ENCODE data around the gene MSANTD2. TPM values are rescaled to one million over a fixed set of nuclear protein-coding genes. Genes with fewer than 3 reads are reported as not detected.

Gene MSANTD2
- total RNA-seq, 1 experiment from 2014 or later: 32.6 TPM

GRCh38 chr11:124747406-124748099, 52.7 kb downstream of the MSANTD2 start:
- no peaks in the 10 kb centered on the region for H3F3A ChIP-seq (ENCODE audit: low read length, unreplicated experiment)
- peak overlapping the region; percentile 84; the same call in 1 of the 2 replicates for H3K4me2 ChIP-seq (ENCODE audit: low read length)
- H4K20me1 ChIP-seq (ENCODE audit: low read length): no peaks in the 10 kb centered on the region
- no peaks in the 10 kb centered on the region for H3K9me2 ChIP-seq (replicated peaks; ENCODE audit: low read length)
- no peaks in the 10 kb centered on the region for H3K36me3 ChIP-seq (ENCODE audit: low read depth, low read length)
- no peak overlapping the region for H3K27ac ChIP-seq (ENCODE audit: low read length)
- no peaks in the 10 kb centered on the region for H3K27me3 ChIP-seq (ENCODE audit: low read length)
- no TSS peak for BruUV-seq (replicated peaks)
- ATAC-seq: no peak
- POLR2A ChIA-PET (ENCODE audit: unreplicated experiment): no interaction called here
- H2AFZ ChIP-seq (ENCODE audit: low read length): 0 out of 2 replicates have a peak overlapping the region, but pooled peaks have one; percentile 51
- H3K9ac ChIP-seq (ENCODE audit: low read length): no peak overlapping the region
- H3K4me3 ChIP-seq (ENCODE audit: low read length): no peak overlapping the region
- no peak for DNase-seq
- H3K4me1 ChIP-seq (ENCODE audit: insufficient read depth, low read length): peaks cover 37% of the 10 kb centered on the region
- intact Hi-C loops (cut with micrococcal nuclease): loop anchor here (1.0 to 10.0 kb wide), 3 partner anchors 15 to 90 kb away; partner anchors contain the start of gene ESAM
- no peaks in the 10 kb centered on the region for H3K79me2 ChIP-seq (ENCODE audit: low read length)
- CTCF ChIA-PET: interaction anchor here (0.6 to 1.3 kb wide), 2 partner anchors 20 to 89 kb away, joined by 3 to 10 read pairs; no protein-coding TSS in a partner anchor
- TF ChIP-seq EZH2phosphoT487 (IDR thresholded peaks at IDR 0.05; ENCODE audit: borderline replicate concordance, low read length): no peak
- no peak for TF ChIP-seq EZH2 (IDR thresholded peaks at IDR 0.05; ENCODE audit: low read length, unreplicated experiment)
- no peak for TF ChIP-seq CTCF (conservative IDR thresholded peaks at IDR 0.05; ENCODE audit: low read depth, low read length)
- no peaks in the 10 kb centered on the region for H3K9me3 ChIP-seq (ENCODE audit: low read length)

GRCh38 chr11:124746621-124747243, 53.5 kb downstream of the MSANTD2 start:
- BruUV-seq (replicated peaks): TSS peak; percentile 41
- intact Hi-C loops (cut with micrococcal nuclease): loop anchor here (1.0 to 10.0 kb wide), 3 partner anchors 16 to 91 kb away; partner anchors contain the start of gene ESAM
- Histone ChIP-seq H3K27ac (ENCODE audit: low read length) (no peak overlapping the region), H2AFZ (ENCODE audit: low read length) (peak overlapping the region; percentile 88), H3K27me3 (ENCODE audit: low read length) (no peaks in the 10 kb centered on the region), H3F3A (ENCODE audit: low read length, unreplicated experiment) (no peaks in the 10 kb centered on the region), H3K9me3 (ENCODE audit: low read length) (no peaks in the 10 kb centered on the region), H4K20me1 (ENCODE audit: low read length) (no peaks in the 10 kb centered on the region), H3K4me3 (ENCODE audit: low read length) (peak overlapping the region; percentile 67), H3K36me3 (ENCODE audit: low read depth, low read length) (no peaks in the 10 kb centered on the region), H3K4me1 (ENCODE audit: insufficient read depth, low read length) (peaks cover 36% of the 10 kb centered on the region), H3K9ac (ENCODE audit: low read length) (no peak overlapping the region), H3K4me2 (ENCODE audit: low read length) (peak overlapping the region; percentile 84), H3K9me2 (replicated peaks; ENCODE audit: low read length) (no peaks in the 10 kb centered on the region), H3K79me2 (ENCODE audit: low read length) (no peaks in the 10 kb centered on the region)
- peak; percentile 79 for DNase-seq
- ChIA-PET POLR2A (ENCODE audit: unreplicated experiment) (interaction anchor here (1.1 kb wide), 1 partner anchor 73 kb away, joined by 3 read pairs; the partner anchor contains the start of genes SIAE and SPA17), CTCF (interaction anchor here (0.6 to 1.3 kb wide), 7 partner anchors 12 to 90 kb away, joined by 3 to 10 read pairs (median 3); no protein-coding TSS in a partner anchor)
- ATAC-seq: peak; percentile 83
- TF ChIP-seq EZH2phosphoT487 (IDR thresholded peaks at IDR 0.05; ENCODE audit: borderline replicate concordance, low read length): no peak
- TF ChIP-seq EZH2 (IDR thresholded peaks at IDR 0.05; ENCODE audit: low read length, unreplicated experiment): no peak
- peak; percentile 74 for TF ChIP-seq CTCF (conservative IDR thresholded peaks at IDR 0.05; ENCODE audit: low read depth, low read length)

Data from PC-3 (cell line).